Measurements from ENCODE around the gene RIT1.

The RIT1 gene

DNA sequence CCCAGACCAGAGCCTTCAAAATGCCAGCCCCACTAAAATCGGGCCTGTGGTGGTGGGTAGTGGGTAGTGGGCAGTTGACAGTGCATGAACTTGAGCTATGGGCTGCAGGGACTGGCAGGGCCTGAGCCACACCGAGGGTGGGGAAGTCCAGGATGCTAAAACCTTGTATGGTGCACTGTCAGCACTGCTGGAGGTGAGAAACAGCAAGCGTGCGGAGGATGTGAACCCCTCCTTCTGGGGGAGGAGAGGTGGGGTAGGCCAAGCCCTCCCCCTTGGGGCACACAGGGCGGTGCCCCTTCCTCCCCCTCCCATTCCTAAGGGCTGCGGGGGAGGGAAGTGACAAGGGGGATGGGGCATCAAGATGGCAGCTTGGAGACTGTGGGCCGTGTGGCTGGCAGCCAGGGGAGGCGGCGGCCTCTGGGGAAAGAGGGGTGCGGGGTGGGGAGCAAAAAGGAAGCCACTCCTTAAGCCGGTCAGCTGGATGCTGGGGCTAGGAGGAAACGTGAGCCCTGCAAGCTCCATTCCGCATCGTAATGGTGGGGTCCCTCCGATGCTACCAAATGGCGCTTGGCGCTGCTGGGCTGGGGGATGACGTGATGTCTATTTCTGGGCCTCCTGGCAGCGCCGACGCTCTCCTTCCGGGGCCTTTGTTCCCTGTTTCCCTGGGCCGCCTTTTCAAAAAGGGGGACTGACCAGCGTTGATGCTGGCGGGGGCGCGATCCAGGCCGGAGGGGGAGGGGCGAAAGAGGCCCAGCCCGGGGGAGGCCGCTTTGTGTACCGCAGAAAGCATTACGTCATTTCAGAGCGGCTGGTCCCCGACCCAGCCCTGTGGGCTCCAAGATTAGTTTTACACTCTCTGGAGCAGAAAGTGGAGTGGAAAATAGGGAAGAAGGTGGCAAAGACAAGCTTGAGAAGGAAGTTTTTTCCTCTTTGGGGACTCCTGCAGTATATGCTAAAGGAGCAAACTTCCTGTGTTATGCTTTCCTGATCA, 51.0 kb downstream of the RIT1 start:
- 0% methylated on average over 31 of the region's 35 CpGs for WGBS (ENCODE audit: insufficient coverage)
- Histone ChIP-seq H3K9me3 (ENCODE audit: control extremely low read depth in 1 of 5, control insufficient read depth in 4 of 5, insufficient read depth in 2 of 5, low read depth in 1 of 5, low read length in 4 of 5) (no peaks in the 10 kb centered on the region), H3K4me3 (ENCODE audit: control insufficient read depth in 1 of 7, extremely low read depth in 1 of 7, insufficient read depth in 4 of 7, low read depth in 2 of 7, low read length in 6 of 7) (peak overlapping the region; percentile 57 to 89 (median 75)), H3K36me3 (ENCODE audit: control insufficient read depth in 4 of 4, insufficient read depth in 4 of 4, low read length in 3 of 4) (peaks cover 0 to 3% (median 1%) of the 10 kb centered on the region in 4 experiments), H3K27ac (ENCODE audit: insufficient read depth in 1 of 2, low read depth in 1 of 2, low read length in 2 of 2, poor library complexity in 1 of 2, severe bottlenecking in 2 of 2) (peak overlapping the region; percentile 86 to 93), H3K4me1 (ENCODE audit: control extremely low read depth in 1 of 4, control insufficient read depth in 4 of 4, insufficient read depth in 4 of 4, low read length in 3 of 4) (peaks cover 8 to 42% (median 29%) of the 10 kb centered on the region in 4 experiments), H3K27me3 (replicated peaks in 2 of 5; ENCODE audit: control insufficient read depth in 4 of 5, insufficient read depth in 5 of 5, low read length in 4 of 5) (no peaks in the 10 kb centered on the region)
- CTCF ChIA-PET: interaction anchor here (0.6 kb wide), 1 partner anchor 44 kb away, joined by 3 read pairs; no protein-coding TSS in a partner anchor
- POLR2A ChIA-PET: interaction anchor here (0.6 to 1.3 kb wide), 5 partner anchors 9 to 49 kb away, joined by 3 to 4 read pairs (median 3); no protein-coding TSS in a partner anchor
- peak; percentile 84 to 95 (median 93) for DNase-seq

- Histone ChIP-seq H3K36me3 (ENCODE audit: control insufficient read depth in 4 of 4, insufficient read depth in 4 of 4, low read length in 3 of 4) (peaks cover 0 to 8% (median 5%) of the 10 kb centered on the region in 4 experiments), H3K4me1 (ENCODE audit: control extremely low read depth in 1 of 4, control insufficient read depth in 4 of 4, insufficient read depth in 4 of 4, low read length in 3 of 4) (peaks cover 8 to 42% (median 29%) of the 10 kb centered on the region in 4 experiments), H3K9me3 (ENCODE audit: control extremely low read depth in 1 of 5, control insufficient read depth in 4 of 5, insufficient read depth in 2 of 5, low read depth in 1 of 5, low read length in 4 of 5) (no peaks in the 10 kb centered on the region), H3K4me3 (ENCODE audit: control insufficient read depth in 1 of 7, extremely low read depth in 1 of 7, insufficient read depth in 4 of 7, low read depth in 2 of 7, low read length in 6 of 7) (peak within 1 kb of the TSS; percentile 57 to 89 (median 75)), H3K27ac (ENCODE audit: insufficient read depth in 1 of 2, low read depth in 1 of 2, low read length in 2 of 2, poor library complexity in 1 of 2, severe bottlenecking in 2 of 2) (peak within 1 kb of the TSS; percentile 86 to 93), H3K27me3 (replicated peaks in 2 of 5; ENCODE audit: control insufficient read depth in 4 of 5, insufficient read depth in 5 of 5, low read length in 4 of 5) (no peaks in the 10 kb centered on the region)
- ChIA-PET CTCF (no interaction called here), POLR2A (interaction anchor here (0.7 to 1.3 kb wide), 5 partner anchors 8 to 50 kb away, joined by 3 to 5 read pairs (median 3); no protein-coding TSS in a partner anchor)
- WGBS (ENCODE audit: insufficient coverage): 0% methylated on average over 33 of the region's 33 CpGs
- DNase-seq: peak; percentile 95 to 97 (median 97)
Measured at GRCh38 chr1:155859234-155859829, 51.8 kb downstream of the RIT1 start, which contains the start of gene SYT11. TSS of gene SYT11 (plus strand) at chr1:155859567. CDS start at chr1:155859762, 195 bp downstream.

DNA sequence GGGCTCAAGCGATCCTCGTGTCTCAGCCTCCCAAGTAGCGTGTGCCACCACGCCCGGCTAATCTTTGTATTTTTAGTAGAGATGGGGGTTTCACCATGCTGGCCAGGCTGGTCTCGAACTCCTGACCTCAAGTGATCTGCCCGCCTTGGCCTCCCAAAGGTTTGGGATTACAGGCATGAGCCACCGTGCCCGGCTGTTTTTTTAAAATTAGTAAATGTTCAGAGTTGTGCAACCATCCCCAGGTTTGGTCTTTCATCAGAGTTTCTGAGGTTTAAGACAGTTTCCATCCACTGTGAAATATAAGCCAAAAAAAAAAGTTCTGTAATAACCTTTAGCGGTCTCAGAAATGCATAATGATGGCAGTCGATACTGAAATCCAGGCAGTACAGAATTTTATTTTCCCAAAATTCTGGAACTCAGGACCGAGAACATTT, 52.3 kb downstream of the RIT1 start:
- ChIA-PET POLR2A (interaction anchor here (0.7 to 1.0 kb wide), 3 partner anchors 7 to 46 kb away, joined by 3 to 5 read pairs (median 4); no protein-coding TSS in a partner anchor), CTCF (interaction anchor here (0.8 kb wide), 1 partner anchor 609 kb away, joined by 4 read pairs; no protein-coding TSS in a partner anchor)
- 37% methylated on average over 6 of the region's 12 CpGs for whole genome bisulfite sequencing (ENCODE audit: insufficient coverage)
- no peaks in the 10 kb centered on the region for H3K9me3 ChIP-seq (ENCODE audit: control extremely low read depth in 1 of 5, control insufficient read depth in 4 of 5, insufficient read depth in 2 of 5, low read depth in 1 of 5, low read length in 4 of 5)
- H3K36me3 ChIP-seq (ENCODE audit: control insufficient read depth in 4 of 4, insufficient read depth in 4 of 4, low read length in 3 of 4): peaks cover 0 to 14% (median 6%) of the 10 kb centered on the region in 4 experiments
- DNase-seq: no peak
- peak overlapping the region; percentile 56 to 83 for H3K27ac ChIP-seq (ENCODE audit: insufficient read depth in 1 of 2, low read depth in 1 of 2, low read length in 2 of 2, poor library complexity in 1 of 2, severe bottlenecking in 2 of 2)
- H3K4me1 ChIP-seq (ENCODE audit: control extremely low read depth in 1 of 4, control insufficient read depth in 4 of 4, insufficient read depth in 4 of 4, low read length in 3 of 4): peaks cover 8 to 42% (median 29%) of the 10 kb centered on the region in 4 experiments
- peak overlapping the region in 6 of 7 experiments; percentile 48 to 89 (median 76) for H3K4me3 ChIP-seq (ENCODE audit: control insufficient read depth in 1 of 7, extremely low read depth in 1 of 7, insufficient read depth in 4 of 7, low read depth in 2 of 7, low read length in 6 of 7)
- no peaks in the 10 kb centered on the region for H3K27me3 ChIP-seq (replicated peaks in 2 of 5; ENCODE audit: control insufficient read depth in 4 of 5, insufficient read depth in 5 of 5, low read length in 4 of 5)

DNA sequence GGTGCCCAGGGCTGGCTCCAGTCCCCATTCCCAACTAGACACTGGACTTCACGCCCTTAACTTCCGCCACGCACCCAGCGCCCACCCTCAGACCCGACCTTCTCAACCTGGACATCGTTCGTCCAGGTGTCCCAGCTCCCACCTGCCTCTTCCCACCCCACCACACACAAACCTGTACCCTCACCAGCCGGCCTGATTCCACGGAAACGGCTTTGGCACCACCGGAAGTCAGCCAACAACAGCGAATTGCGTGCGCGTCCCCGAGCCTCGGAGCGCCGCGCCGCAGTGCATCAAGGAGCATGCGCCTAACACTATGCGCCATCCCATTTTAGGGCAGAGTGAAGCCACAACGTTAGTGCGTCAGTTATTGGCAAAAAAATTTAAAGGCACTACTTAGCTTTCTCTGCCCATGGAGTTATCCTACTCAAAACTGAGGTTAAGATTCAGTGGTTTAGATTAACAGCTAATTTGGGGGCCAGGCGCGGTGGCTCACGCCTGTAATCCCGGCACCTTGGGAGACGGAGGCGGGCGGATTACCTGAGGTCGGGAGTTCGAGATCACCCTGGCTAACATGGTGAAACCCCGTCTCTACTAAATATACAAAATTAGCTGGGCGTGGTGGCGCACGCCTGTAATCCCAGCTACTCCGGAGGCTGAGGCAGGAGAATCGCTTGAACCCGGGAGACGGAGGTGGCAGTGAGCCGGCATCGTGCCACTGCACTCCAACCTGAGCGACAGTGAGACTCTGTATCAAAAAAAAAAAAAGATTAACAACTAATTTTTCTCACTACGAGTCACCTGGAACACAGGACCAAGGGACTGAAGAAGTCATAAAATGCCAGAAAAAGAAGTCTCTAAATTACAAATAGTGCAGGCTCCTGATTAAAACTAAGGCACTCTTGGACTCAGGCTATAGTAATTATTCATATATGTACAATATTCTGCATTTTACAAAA, 53.9 kb downstream of the RIT1 start, which contains the start of gene GON4L:
TSS of gene GON4L (minus strand) at position 240 of the 956 bp plus-strand sequence. CDS start 3,434 bp downstream, outside the sequence.
- Histone ChIP-seq H3K27me3 (replicated peaks in 2 of 5; ENCODE audit: control insufficient read depth in 4 of 5, insufficient read depth in 5 of 5, low read length in 4 of 5) (no peaks in the 10 kb centered on the region), H3K27ac (ENCODE audit: insufficient read depth in 1 of 2, low read depth in 1 of 2, low read length in 2 of 2, poor library complexity in 1 of 2, severe bottlenecking in 2 of 2) (peak within 1 kb of the TSS; percentile 88 to 96), H3K4me1 (ENCODE audit: control extremely low read depth in 1 of 4, control insufficient read depth in 4 of 4, insufficient read depth in 4 of 4, low read length in 3 of 4) (peaks cover 8 to 42% (median 29%) of the 10 kb centered on the region in 4 experiments), H3K36me3 (ENCODE audit: control insufficient read depth in 4 of 4, insufficient read depth in 4 of 4, low read length in 3 of 4) (peaks cover 6 to 25% (median 18%) of the 10 kb centered on the region in 4 experiments), H3K4me3 (ENCODE audit: control insufficient read depth in 1 of 7, extremely low read depth in 1 of 7, insufficient read depth in 4 of 7, low read depth in 2 of 7, low read length in 6 of 7) (peak within 1 kb of the TSS; percentile 56 to 94 (median 90)), H3K9me3 (ENCODE audit: control extremely low read depth in 1 of 5, control insufficient read depth in 4 of 5, insufficient read depth in 2 of 5, low read depth in 1 of 5, low read length in 4 of 5) (no peaks in the 10 kb centered on the region)
- peak; percentile 91 to 95 (median 94) for DNase-seq
- ChIA-PET CTCF (interaction anchor here (1.0 kb wide), 1 partner anchor 16 kb away, joined by 3 read pairs; no protein-coding TSS in a partner anchor), POLR2A (interaction anchor here (1.5 kb wide), 1 partner anchor 53 kb away, joined by 5 read pairs; no protein-coding TSS in a partner anchor)
- 13% methylated on average over 31 of the region's 46 CpGs for WGBS (ENCODE audit: insufficient coverage)

DNA sequence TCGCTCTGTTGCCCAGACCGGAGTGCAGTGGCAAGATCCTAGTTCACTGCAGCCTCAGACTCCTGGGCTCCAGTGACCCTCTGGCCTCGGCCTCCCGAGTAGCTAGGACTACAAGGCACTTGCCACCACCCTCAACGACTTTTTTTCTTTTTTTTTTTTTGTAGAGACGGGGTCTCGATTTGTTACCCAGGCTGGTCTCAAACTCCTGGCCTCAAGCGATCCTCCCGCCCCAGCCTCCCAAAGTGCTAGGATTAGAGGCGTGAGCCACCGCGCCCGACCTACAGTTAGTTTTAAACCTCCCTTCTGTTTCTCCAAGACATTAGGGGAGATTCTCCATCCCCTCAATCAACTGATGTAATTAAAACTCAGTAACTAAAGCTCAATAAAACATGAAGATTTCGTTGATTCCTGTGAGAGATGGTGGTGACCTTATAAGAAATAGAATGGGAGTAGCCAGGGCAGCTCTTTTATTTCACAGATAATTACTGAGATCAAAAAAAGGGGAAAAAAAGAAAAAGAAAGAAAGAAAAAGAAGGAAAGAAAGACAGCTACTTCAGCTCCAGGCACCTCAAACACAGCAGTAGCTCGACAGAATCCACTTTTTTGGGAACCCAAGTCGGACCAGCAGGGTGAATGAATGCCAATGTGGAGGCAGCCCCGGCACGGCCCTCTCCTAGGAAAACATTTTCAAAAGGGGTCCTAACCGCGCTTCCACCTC, 54.7 kb downstream of the RIT1 start:
- peaks cover 8 to 42% (median 29%) of the 10 kb centered on the region in 4 experiments for H3K4me1 ChIP-seq (ENCODE audit: control extremely low read depth in 1 of 4, control insufficient read depth in 4 of 4, insufficient read depth in 4 of 4, low read length in 3 of 4)
- 43% methylated on average over 10 of the region's 20 CpGs for WGBS (ENCODE audit: insufficient coverage)
- CTCF ChIA-PET: interaction anchor here (0.7 to 1.0 kb wide), 2 partner anchors 15 to 26 kb away, joined by 3 read pairs; no protein-coding TSS in a partner anchor
- no peaks in the 10 kb centered on the region for H3K27me3 ChIP-seq (replicated peaks in 2 of 5; ENCODE audit: control insufficient read depth in 4 of 5, insufficient read depth in 5 of 5, low read length in 4 of 5)
- H3K4me3 ChIP-seq (ENCODE audit: control insufficient read depth in 1 of 7, extremely low read depth in 1 of 7, insufficient read depth in 4 of 7, low read depth in 2 of 7, low read length in 6 of 7): peak overlapping the region; percentile 56 to 94 (median 90)
- peak overlapping the region; percentile 88 to 96 for H3K27ac ChIP-seq (ENCODE audit: insufficient read depth in 1 of 2, low read depth in 1 of 2, low read length in 2 of 2, poor library complexity in 1 of 2, severe bottlenecking in 2 of 2)
- no peak for DNase-seq
- H3K36me3 ChIP-seq (ENCODE audit: control insufficient read depth in 4 of 4, insufficient read depth in 4 of 4, low read length in 3 of 4): peaks cover 9 to 32% (median 21%) of the 10 kb centered on the region in 4 experiments
- no peaks in the 10 kb centered on the region for H3K9me3 ChIP-seq (ENCODE audit: control extremely low read depth in 1 of 5, control insufficient read depth in 4 of 5, insufficient read depth in 2 of 5, low read depth in 1 of 5, low read length in 4 of 5)
- POLR2A ChIA-PET: interaction anchor here (1.5 kb wide), 1 partner anchor 53 kb away, joined by 5 read pairs; no protein-coding TSS in a partner anchor
